NB4 (cell line): ENCODE results near the gene SLC38A11.

ENCODE experiments used
- CTCF ChIP-seq: IDR thresholded peaks from one replicate; pipeline ENCODE4 v1.5.1; 2012; ENCODE audit warnings: low read depth, low read length
- MAX ChIP-seq: IDR thresholded peaks from 2 replicates; pipeline ENCODE4 v1.6.1; 2011; ENCODE audit warnings: low read depth, low read length
- POLR2A ChIP-seq: IDR thresholded peaks from 2 replicates; pipeline ENCODE4 v1.6.1; 2011; ENCODE audit warnings: mild to moderate bottlenecking; ENCODE audit not compliant: insufficient read length; ENCODE audit errors: extremely low read depth

GRCh38 chr2:164859251-164859818 is 96.0 kb downstream of the SLC38A11 start:
- TF ChIP-seq CTCF (no peak), POLR2A (no peak), MAX (no peak)
